Measurements from ENCODE around the gene TMEM19. TPM values are rescaled to one million over a fixed set of nuclear protein-coding genes. Genes with fewer than 3 reads are reported as not detected.

TMEM19 gene
- total RNA-seq: 27.9 TPM

DNA sequence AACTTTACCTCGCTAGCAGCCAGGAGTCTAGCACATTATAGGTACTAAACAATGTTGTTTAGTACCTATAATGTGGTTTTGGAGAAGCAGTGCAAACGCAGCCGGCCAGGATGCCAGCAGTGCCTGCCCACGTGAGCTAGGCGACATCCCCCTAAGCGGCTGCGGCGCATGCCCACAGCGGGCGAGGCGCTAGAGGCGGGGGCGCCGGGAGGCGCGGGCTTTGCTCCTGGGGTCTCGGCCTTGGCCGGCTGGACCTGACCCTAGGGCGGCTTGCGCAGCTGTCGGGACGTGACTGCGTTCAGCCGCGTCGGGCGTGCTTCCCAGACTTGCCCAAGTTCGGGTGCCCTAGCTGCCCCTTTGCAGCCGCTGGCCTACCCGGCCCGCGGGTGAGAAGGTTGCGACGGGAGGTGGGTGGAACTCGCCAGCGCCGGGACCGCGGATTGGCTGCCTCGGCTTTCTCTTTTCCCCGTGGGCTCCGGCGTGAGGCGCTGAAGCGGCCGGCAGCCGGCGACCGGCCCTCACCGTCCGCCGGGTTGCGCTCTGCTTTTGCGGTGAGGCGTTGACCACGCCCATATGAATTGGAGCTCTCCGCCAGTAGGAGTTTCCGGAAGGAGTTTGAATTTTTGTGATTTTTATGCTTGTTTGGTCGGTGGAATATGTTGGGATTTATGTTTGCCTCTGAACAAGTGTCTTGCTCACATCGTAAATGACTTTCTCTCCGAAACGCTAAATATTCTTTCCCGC lies at the start of gene TMEM19:
Gene TMEM19 (plus strand): TSS at position 169 of the 744 bp plus-strand sequence. CDS start 599 bp downstream, outside the sequence.

DNA sequence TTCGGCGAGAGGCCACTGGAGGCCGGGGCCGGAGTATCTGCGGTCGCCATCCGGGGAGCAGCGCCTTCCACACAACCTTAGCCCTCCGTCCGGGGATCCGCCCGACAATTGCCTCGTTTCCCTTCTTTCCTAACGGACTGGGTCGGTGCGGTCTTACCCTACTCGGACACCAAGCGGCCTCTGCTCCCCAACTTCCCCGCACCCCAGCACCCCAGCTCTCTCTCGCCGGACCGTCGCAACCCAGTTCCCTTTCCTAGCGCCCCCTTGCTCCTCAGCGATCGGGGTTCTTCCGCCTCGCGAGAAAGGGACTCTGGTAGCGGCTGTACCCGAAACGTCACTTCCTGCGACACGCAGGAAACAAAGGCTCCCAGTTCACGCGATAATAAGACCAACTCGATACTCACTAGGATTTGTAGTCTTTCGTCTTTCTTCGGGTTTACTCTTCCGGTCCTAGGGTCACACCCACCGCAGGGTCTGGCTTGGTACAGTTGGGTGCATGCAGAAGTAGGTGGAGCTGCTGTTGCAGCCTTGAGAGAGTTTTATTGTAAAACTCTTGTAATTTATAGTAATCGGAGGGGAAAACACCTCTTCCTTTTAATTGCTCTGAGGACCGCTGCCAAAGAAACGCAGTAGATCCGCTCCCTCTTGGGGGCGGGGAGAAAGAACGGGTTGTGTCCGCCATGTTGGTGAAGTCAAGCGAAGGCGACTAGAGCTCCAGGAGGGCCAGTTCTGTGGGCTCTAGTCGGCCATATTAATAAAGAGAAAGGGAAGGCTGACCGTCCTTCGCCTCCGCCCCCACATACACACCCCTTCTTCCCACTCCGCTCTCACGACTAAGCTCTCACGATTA lies 22.1 kb upstream of the TMEM19 start, which contains the start of the genes THAP2 and ZFC3H1:
Gene THAP2 (plus strand): TSS at position 741 of the 850 bp plus-strand sequence. CDS start 209 bp downstream, outside the sequence.
Gene ZFC3H1 (minus strand): TSS at position 288 of the 850 bp plus-strand sequence. CDS start 238 bp downstream, at position 50.

Small RNA genes lying within 50 kb of the gene (small RNA-seq; reads per million reads assigned to genes)
- not detected for gene RF00560 (ENCODE audit: low replicate concordance)

Other genes with a start within 250 kb of the TMEM19 start
- gene LGR5, start 246.3 kb upstream of the TMEM19 start, total RNA-seq: 7.5 TPM
- gene ZFC3H1, start 22.2 kb upstream of the TMEM19 start, total RNA-seq: 40.6 TPM
- gene THAP2, start 21.8 kb upstream of the TMEM19 start, total RNA-seq: 7.2 TPM
- 29.0 TPM for gene RAB21, start 68.8 kb downstream of the TMEM19 start, total RNA-seq
- gene TBC1D15, start 153.7 kb downstream of the TMEM19 start, total RNA-seq: 31.9 TPM

Measured in metanephros (tissue), 2 donors.